Measurements from ENCODE around the gene HOXA7.

- TF ChIP-seq, protein P1, sequence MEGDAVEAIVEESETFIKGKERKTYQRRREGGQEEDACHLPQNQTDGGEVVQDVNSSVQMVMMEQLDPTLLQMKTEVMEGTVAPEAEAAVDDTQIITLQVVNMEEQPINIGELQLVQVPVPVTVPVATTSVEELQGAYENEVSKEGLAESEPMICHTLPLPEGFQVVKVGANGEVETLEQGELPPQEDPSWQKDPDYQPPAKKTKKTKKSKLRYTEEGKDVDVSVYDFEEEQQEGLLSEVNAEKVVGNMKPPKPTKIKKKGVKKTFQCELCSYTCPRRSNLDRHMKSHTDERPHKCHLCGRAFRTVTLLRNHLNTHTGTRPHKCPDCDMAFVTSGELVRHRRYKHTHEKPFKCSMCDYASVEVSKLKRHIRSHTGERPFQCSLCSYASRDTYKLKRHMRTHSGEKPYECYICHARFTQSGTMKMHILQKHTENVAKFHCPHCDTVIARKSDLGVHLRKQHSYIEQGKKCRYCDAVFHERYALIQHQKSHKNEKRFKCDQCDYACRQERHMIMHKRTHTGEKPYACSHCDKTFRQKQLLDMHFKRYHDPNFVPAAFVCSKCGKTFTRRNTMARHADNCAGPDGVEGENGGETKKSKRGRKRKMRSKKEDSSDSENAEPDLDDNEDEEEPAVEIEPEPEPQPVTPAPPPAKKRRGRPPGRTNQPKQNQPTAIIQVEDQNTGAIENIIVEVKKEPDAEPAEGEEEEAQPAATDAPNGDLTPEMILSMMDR (tag by site-specific recombination; IDR thresholded peaks at IDR 0.05): no peak
- TF ChIP-seq ZNF792 (tag by site-specific recombination; IDR thresholded peaks at IDR 0.05): no peak
- TF ChIP-seq HOXA7 (CRISPR knock-in tag; IDR thresholded peaks at IDR 0.05; ENCODE audit: borderline replicate concordance): no peak
- TF ChIP-seq ZNF335 (tag by site-specific recombination; conservative IDR thresholded peaks at IDR 0.05): no peak
- TF ChIP-seq ZNF510 (tag by site-specific recombination; IDR thresholded peaks at IDR 0.05; ENCODE audit: insufficient replicate concordance): no peak
- no peak for TF ChIP-seq ZBTB8A (tag by site-specific recombination; IDR thresholded peaks at IDR 0.05)
- TF ChIP-seq ZEB2 (tag by site-specific recombination; IDR thresholded peaks at IDR 0.05): no peak
- no peak for TF ChIP-seq ZNF221 (tag by site-specific recombination; IDR thresholded peaks at IDR 0.05; ENCODE audit: borderline replicate concordance)
- TF ChIP-seq ZNF214 (tag by site-specific recombination; IDR thresholded peaks at IDR 0.05; ENCODE audit: borderline replicate concordance): no peak
- no peak for TF ChIP-seq REST (tag by site-specific recombination; IDR thresholded peaks at IDR 0.05)
- no peak for TF ChIP-seq INSM2 (tag by site-specific recombination; IDR thresholded peaks at IDR 0.05)
- TF ChIP-seq, protein P2, sequence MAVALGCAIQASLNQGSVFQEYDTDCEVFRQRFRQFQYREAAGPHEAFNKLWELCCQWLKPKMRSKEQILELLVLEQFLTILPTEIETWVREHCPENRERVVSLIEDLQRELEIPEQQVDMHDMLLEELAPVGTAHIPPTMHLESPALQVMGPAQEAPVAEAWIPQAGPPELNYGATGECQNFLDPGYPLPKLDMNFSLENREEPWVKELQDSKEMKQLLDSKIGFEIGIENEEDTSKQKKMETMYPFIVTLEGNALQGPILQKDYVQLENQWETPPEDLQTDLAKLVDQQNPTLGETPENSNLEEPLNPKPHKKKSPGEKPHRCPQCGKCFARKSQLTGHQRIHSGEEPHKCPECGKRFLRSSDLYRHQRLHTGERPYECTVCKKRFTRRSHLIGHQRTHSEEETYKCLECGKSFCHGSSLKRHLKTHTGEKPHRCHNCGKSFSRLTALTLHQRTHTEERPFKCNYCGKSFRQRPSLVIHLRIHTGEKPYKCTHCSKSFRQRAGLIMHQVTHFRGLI (tag by site-specific recombination; IDR thresholded peaks at IDR 0.05): no peak
- TF ChIP-seq, protein P3, sequence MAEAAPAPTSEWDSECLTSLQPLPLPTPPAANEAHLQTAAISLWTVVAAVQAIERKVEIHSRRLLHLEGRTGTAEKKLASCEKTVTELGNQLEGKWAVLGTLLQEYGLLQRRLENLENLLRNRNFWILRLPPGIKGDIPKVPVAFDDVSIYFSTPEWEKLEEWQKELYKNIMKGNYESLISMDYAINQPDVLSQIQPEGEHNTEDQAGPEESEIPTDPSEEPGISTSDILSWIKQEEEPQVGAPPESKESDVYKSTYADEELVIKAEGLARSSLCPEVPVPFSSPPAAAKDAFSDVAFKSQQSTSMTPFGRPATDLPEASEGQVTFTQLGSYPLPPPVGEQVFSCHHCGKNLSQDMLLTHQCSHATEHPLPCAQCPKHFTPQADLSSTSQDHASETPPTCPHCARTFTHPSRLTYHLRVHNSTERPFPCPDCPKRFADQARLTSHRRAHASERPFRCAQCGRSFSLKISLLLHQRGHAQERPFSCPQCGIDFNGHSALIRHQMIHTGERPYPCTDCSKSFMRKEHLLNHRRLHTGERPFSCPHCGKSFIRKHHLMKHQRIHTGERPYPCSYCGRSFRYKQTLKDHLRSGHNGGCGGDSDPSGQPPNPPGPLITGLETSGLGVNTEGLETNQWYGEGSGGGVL (tag by site-specific recombination; IDR thresholded peaks at IDR 0.05): no peak
Observed at GRCh38 chr7:27156916-27157701, 634 bp upstream of the HOXA7 start.
